HG02938 (cell line): ENCODE data around the gene TNP1.

Experiments
- ATAC-seq: cut with Tn5 transposase; IDR thresholded peaks from one replicate; pipeline ENCODE4 v1.9.1; 2021; ENCODE audit warnings: mild to moderate bottlenecking, moderate library complexity; ENCODE audit not compliant: unreplicated experiment

Gene TNP1

DNA sequence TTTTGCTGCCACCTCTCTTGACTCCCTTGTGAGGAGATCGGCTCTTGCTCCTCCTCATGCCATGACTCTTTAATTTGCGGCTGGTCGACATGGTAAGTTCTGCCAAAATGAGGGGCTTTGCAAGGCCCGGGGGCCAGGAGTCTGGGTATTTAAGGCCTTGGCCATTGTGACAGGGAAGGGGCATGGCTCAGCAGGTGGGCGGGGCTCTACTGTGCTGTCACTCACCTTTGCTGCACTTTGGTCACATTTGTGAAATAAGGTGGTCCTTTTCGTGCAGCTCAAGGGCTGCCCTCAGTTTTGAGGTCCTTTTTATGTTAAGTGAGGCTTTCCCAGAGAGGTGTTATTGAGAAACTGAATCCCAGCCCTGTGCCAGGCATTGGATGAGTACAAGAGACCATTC lies at the start of gene TNP1:
TNP1 (minus strand) TSS at position 121 of the 400 bp plus-strand sequence; CDS start at position 91, 30 bp downstream.
- ATAC-seq = no peak

- ATAC-seq = no peak
Observed at GRCh38 chr2:216908300-216908699, 48.4 kb upstream of the TNP1 start.

- no peak for ATAC-seq
Observed at GRCh38 chr2:216905649-216906329, 45.9 kb upstream of the TNP1 start.

- ATAC-seq = no peak
Observed at GRCh38 chr2:216904974-216905373, 45.1 kb upstream of the TNP1 start.

DNA sequence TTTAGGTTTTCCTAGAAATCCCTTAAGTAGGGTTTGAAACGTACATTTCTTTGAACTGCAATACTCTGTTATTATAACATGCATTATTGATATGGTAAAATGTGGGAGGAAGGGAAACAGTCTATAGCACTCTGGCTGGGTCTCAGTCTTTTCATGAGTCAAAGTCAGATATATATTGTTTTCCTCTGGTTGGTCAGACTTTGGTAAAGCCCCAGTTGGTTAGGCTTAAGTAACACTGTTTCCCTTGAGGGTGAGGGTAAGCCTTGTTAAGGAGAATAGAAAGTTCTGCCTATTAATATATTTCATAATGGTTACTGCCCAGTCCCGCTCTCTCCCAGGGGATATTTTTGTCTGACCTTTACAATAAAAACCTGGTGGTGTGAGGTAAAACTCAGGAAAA lies 44.7 kb upstream of the TNP1 start:
- no peak for ATAC-seq

DNA sequence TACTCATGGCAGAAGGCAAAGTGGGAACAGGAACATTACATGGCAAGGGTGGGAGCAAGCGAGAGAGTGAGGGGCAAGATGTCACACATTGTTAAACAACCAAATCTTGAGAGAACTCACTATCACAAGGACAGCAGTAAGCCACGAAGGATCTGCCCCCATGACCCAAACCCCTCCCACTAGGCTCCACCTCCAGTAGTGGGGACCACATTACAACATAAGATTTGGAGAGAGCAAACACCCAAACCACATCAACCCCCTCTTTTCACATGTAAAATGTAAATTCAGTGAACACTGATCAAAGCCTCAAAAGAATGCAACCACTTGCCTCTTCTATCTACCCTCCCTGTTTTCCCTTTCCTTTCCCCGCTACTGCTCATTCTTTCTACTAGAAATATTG lies 43.6 kb upstream of the TNP1 start:
- ATAC-seq = no peak

DNA sequence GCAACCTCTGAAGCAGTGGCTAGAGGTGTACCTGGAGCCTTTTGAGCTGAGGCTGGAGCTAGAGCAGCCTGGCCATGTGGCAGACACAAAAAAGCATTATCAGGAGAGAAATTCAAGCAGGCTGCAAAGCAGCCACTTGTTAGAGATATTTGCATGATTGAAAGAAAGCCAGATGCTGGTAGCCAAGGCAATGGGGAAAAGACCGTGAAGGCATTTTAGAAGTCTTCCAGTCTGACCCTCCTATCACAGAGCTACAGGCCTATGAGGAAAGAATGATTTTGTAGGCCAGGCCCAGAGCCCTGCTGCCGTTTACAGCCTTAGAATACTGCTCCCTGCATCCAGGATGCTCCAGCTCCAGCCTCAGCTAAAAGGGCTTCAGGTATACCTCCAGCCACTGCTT lies 41.4 kb upstream of the TNP1 start:
- no peak for ATAC-seq

DNA sequence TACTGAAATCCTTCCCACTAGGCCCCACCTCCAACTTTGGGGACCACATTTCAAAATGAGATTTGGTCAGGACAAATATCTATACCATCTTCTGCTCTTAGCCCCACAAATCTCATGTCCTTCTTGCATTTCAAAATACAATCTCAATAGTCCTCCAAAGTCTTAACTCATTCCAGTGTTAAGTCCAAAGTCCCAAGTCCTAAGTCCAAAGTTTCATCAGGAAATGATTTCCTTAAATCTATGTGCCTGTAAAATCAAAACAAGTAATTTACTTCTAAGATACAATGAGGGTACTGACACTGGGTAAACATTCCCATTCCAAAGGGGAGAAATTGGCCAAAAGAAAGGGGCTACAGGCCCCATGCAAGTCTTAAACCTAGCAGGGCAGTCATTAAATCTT lies 40.5 kb upstream of the TNP1 start:
- no peak for ATAC-seq

- ATAC-seq = no peak
Observed at GRCh38 chr2:216897561-216898203, 37.8 kb upstream of the TNP1 start.

DNA sequence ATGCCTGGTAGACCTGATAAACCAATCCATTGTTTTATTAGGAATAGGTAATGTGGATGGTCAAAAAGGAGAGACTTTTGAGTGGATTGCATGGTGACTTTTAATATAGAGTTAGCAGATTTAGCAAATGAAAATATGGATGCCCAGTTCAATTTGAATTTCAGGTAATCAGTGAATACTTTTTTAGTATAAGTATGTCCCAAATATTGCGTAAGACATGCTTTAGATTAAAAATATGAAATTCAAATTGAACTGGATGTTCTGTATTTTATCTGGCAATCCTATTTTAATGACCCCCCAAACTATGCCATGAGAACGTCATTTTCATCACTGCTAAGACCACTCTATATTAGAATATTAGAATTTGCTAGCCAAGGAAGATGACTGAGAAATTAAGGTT lies 30.3 kb upstream of the TNP1 start:
- no peak for ATAC-seq

- no peak for ATAC-seq
Observed at GRCh38 chr2:216888887-216889622, 29.2 kb upstream of the TNP1 start.

DNA sequence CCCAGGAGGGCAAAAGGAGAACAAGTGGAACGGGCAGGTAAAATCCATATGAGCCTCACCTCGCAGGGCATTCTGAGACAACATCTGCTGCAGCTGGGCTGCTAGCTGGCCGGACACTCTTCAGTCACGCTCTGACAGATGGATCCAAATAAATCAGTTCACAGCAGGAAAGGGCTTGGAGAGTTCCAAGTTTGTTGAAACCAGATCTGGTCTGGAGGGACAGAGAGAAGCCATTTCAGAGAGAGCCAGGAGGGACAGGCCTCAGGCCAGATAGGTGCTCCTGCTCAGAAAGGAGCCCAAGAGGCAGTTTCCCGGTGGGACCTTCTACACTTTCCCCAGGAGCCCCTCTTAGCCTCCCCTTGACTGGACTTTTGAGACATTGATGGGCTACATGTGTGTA lies 28.2 kb upstream of the TNP1 start:
- ATAC-seq = no peak

DNA sequence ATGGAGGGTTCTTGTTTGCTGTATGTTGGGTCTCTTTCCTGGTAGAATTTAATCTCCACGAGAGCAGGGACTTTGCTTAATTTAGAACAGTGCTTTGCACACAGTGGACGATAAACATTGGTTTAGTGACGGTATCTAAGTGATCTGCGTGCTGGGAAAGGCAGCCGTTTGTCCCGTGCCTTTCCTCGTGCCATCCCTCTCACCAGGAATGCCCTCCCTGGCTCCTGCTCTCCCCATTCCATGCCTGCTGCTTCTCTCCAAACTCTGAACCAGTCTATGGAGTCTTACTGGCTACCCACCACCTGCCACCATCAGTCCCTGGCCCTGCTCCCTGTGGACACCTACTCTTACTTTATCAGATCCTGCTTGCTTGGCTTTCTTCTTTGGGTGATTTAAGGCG lies 27.3 kb upstream of the TNP1 start:
- ATAC-seq = no peak

- no peak for ATAC-seq
Observed at GRCh38 chr2:216885117-216885553, 25.3 kb upstream of the TNP1 start.

- ATAC-seq = no peak
Observed at GRCh38 chr2:216884347-216884746, 24.5 kb upstream of the TNP1 start.

DNA sequence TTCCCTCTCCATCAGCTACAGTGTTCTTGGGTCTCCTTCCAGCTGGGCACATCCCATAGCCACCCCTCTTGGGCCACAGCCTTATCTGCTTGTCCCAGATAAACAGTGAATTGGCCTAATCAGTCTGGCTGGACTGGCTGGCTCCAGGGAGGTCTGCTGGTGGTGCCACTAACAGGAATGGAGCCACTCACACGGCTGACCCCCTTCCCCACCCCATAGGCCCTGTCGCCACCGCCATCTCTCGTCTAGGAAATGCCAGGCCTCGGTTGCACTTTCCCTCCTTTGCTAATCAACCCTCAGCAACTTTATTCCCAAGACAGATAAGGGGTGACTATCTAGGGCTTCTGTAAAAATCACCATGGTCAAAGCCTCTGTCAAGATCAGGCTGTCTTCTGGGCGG lies 23.0 kb upstream of the TNP1 start:
- ATAC-seq = no peak

DNA sequence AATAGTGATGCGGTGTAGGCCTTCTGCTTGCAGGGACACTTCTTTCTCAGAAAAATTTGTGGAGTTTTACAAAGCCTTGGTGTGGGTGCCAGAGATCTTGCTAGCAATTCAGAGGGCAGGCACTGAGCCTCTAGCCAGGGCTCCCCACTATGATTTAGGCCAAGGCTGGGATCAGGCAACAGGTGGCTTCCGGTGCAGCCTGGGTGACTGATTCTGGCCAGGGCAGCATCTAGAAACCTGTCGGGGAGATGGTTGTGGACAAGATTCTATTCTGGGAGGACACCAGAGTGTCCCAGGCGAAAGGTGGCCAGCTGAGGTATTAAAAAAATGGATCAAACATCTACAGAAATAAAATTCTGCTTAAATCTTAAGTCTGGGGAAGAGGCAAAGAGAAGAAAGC lies 21.5 kb upstream of the TNP1 start:
- ATAC-seq = no peak

- ATAC-seq = no peak
Observed at GRCh38 chr2:216880509-216881184, 20.8 kb upstream of the TNP1 start.

- ATAC-seq = no peak
Observed at GRCh38 chr2:216879727-216880508, 20.1 kb upstream of the TNP1 start.

DNA sequence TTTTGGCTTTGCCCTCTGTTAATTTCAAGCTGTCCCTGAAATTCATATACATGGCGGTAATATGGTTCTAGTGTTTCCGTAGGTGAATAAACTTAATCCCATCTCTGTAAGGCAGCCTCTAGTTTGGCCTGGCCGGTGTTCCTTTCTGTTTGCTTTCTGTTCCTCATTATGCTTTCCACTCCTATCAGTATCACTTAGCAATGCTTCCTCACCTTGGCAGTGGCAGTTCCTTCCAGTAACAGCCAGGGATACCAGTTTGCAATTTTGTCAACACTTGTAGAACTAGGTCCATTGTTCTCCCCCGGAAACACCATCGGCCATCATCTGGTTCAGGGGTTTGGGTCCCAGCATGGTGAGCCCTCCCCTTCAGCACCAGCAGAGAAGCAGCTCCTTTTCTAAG lies 18.2 kb upstream of the TNP1 start:
- no peak for ATAC-seq

DNA sequence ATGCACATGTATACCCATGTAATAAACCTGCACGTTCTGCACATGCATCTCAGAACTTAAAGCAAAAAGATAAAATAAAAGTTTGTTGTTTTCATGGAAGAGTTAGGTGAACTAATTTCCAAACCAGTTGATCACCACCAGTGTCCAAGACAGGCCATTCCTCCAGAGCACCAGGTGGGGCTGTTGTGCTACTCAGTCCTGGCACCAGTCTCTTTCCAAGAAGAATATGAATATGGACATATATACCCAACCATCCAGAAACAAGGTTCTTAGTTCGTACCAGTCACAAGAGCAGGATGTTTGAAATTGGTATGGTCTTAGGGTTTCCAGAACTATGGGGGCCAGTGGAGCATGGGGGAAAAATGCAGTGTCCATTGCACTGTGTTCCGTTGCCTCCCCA lies 17.2 kb upstream of the TNP1 start:
- no peak for ATAC-seq
